HG03097 (cell line): ENCODE data around the gene PGAM2.
A peak's percentile ranks its signal among the peaks of the same experiment; 100 is the strongest.

Experiments
- ATAC-seq: cut with Tn5 transposase; IDR thresholded peaks from one replicate; pipeline ENCODE4 v1.9.1; 2021; ENCODE audit not compliant: unreplicated experiment, low FRiP score

The PGAM2 gene

DNA sequence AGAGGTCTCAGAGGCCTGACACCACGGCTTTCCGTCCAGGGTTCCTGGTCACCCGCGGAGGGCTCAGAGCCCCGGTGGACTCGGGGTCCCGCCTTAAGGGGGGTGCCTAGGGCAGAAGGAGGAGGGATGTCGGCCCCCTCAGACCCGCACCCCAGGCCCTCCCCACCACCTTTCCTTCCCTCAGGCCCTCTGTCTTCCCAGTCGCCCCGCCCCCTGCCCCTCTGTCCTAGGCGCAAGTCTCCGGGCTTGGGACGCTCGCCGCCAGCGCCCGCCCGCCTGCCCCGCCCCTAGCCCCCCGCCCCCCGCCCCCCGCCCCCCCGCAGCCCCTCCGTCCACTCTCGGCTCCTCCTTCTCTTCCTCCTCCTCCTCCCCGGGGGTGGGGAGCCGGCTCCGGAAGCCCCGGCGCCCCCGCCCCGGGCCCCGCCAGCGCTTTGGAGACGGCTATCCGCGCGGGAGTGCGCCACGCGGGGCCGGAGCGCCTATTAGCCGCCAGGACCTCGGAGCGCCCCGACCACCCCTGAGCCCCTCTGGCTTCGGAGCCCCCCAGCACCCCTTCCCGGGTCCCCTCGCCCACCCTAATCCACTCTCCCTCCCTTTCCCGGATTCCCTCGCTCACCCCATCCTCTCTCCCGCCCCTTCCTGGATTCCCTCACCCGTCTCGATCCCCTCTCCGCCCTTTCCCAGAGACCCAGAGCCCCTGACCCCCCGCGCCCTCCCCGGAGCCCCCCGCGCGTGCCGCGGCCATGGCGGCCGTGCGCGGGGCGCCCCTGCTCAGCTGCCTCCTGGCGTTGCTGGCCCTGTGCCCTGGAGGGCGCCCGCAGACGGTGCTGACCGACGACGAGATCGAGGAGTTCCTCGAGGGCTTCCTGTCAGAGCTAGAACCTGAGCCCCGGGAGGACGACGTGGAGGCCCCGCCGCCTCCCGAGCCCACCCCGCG is 38.8 kb upstream of the PGAM2 start, which contains the start of gene AEBP1:
TSS of gene AEBP1 (plus strand) at position 423 of the 937 bp plus-strand sequence. CDS start at position 744, 321 bp downstream.
- ATAC-seq, result no peak

DNA sequence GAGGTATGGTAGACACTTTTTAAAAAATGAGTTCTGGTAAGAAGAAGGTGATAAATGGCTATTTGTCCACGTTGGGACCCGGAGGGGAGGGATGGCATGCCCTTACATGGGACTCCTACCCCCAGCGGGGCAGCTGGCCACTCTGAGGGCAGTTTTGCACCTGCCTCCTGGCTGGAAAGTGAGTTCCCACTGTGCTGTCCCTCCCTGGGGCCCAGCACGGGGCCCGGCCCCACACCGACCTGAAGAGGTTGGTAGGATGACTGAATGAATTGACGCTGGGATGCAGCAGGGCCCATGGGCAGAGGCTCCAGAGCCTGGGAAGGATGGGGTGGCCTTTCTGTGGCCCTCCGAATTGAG is 38.2 kb upstream of the PGAM2 start:
- no peak for ATAC-seq

DNA sequence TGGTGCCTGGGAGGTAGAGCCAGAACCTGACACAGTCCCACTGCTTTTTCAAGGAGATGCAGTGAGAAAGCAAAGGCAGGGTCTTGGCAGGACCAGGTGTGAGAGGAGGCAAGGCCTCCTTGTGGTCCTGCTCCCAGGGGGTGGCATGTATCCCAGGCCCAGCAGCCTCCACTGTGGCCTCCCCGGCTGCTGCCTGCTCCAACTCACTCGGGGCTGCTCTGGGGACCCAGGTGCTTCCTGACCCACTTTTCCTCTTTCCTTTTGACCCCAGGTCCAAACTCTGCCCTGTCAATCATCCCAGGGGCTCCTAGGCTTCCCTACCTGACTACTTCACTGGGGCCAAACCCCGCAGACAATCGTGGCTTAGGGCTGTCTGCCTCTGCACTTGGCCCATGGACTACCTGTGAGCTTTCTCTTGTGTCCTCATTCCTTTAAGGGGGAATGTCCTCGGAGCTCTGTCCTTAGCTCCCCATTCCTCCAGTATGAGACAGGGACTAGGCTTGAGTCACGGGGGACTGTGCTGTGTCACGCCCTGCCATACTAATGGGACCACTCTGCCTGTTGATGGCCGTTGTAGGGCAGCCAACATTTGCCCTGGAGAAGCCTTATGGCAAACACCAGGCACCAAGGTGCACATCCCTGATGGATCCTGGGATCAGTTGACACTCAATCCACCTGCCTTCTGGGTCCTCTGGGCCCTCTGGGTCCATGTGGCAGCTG is 37.6 kb upstream of the PGAM2 start:
- ATAC-seq, result no peak

DNA sequence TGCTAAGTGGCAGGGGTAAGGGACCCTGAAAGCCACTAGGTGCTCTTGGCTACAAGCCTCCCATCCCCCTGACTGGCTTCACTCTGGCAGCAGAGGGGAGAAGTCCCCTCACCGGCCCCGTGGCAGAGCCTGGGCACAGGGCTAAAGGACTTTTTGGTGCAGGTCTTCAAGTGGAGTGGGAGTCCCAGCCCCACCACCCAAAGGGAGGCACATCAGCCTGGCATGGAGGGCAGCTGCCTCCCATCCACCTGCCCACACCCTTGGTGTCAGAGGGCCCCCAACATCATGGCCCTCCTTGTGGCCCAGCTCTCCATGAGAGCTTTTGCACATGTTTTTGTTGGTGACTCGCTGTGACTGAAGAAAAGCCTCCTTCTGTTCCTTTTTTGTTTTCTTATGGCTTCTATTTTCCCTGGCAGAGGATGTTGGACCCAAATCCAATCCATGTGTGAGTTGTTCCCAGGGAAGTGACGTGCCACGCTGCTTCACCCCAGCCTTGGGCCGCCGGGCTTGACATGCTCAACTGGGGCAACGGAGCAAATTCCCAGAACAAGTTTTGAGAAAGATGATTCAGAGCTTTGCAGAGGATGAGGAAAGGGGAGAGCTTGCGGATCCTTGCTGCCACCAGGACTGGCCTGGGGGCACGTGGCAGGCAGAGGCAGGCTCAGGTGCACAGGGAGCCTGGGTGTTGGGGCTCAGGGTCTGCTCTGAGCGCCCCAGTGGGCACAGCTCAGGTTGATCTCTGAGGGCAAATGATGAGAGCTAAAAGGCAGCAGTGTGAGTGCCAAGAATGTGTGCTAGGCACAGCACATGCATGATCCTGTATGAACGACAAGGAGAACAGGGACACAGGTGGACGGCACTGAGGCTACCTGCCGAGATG is 36.8 kb upstream of the PGAM2 start:
- ATAC-seq, result no peak

DNA sequence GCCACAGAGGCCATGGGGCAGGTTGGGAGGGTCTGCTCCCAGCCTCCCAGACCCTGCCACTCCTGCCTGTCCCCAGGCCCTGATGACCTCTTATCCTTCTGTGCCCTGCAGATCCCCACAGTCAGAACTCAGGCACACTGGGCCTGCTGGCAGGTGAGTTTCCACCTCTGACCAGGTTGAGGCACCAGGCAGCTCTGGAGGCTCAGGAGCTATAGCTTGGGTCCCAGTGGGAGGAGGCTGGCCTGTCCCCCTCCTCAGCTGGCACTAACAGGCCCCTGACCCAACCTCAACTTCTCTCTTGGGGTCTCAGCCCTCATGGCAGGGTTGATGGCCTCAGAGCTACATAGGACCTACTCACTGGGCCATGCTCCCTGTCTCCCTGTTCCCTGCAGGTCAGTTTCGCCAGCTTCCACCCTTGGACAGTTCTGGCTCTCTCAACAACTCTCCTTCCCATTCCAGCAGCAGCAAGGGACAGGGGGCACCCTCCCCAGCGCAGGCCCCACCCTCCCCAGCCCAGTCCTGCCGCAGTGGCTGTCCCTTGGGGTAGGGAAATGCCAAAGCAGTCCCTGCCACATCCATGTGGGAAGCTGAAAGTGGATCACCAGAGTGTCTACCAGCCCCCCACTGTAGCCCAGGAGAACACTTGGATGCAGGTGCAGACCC is 36.1 kb upstream of the PGAM2 start:
- ATAC-seq, result no peak

DNA sequence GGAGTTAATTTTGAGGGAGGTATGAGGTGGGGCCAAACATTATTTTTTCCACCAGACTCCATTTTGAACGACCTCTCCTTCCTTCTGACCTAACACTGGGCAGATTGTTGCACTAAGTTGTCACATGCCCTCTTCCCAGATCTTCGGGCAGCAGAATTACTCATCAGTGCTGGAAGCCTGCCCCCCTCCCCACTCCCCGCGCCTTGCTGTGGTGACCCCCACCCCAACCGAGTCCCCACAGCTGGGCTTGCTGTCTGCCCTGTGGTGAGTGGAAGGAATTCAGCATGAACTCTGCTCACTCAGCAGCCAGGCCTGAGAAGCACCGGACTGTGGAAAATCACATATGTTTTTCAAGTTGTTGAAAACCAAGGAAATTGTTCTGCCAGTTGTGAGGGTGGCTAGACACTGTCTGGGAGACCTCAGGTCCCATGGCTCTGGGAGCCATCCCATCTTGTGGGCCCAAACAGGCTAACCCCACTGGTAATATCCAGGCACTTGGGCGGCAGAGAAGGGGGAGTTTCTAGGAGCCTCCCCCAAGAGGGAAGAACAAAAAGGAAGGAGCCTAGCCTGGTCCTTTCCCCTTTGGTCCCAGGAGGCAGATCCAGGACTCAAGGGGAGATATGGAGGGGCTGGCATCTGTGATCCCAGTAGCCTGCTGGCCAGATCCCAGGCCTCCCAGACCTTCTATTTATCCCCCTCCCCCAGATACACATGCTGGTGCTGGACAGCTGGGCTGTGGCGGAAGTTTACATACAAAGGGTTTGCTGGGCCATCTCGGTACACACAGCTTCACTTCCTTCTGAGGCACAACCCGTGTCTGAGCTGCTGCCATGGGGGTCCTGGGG is 35.3 kb upstream of the PGAM2 start:
- no peak for ATAC-seq

DNA sequence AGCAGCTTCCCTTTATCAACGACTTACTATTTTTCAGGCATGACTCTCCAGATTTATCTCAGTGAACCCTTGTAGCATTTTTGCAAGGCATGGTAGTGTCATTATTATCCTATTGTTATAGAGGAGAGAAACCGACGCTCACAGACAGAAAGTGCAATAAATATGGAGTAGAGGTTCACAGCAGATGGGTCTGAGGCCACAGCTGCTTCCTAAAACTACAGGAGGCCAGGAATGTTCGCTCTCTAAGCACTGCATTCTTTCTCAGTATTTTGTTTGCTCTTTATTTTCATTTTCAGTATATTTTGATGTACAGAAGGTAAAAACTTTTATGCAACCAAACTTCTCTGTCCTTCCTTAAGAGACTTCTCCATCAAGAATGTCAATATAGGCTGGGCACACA is 34.3 kb upstream of the PGAM2 start:
- no peak for ATAC-seq

DNA sequence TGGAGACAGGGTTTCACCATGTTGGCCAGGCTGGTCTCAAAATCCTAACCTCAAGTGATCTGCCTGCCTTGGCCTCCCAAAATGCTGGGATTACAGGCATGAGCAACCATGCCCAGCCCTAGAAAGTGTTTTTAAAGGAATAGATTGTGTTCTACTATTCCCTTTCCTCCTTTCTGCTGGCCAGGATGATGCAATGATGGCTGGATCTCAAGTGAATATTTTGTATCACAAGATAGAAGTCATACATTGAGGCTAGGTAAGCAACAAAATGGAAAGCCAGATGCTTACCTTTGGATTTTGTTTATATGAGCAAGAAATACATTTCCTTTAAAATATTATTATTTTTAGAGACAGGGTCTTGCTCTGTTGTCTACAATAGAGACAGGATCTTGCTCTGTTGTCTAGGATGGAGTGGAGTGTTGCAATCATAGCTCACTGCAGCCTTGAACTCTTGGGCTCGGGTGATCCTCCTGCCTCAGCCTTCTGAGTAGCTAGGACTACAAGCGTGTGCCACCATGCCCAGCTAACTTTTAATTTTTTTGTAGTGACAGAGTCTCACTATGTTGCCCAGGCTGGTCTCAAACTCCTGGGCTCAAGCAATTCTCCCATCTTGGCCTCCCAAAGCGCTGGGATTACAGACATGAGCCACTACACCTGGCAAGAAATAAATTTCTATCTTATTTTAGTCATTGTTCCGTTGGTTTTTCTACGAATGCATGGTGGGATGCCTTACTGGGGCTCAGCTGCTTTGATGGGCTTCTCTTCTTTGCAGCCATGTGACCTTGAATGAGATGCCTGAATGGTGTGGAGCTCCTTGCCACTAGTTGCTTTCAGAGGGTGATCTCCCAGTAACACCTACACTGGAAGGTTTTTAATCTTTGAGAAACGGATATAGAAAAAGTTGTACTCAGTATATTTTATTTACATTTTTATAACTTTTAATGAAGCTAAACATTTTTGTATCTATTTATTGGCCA is 33.0 kb upstream of the PGAM2 start:
- ATAC-seq, result no peak

DNA sequence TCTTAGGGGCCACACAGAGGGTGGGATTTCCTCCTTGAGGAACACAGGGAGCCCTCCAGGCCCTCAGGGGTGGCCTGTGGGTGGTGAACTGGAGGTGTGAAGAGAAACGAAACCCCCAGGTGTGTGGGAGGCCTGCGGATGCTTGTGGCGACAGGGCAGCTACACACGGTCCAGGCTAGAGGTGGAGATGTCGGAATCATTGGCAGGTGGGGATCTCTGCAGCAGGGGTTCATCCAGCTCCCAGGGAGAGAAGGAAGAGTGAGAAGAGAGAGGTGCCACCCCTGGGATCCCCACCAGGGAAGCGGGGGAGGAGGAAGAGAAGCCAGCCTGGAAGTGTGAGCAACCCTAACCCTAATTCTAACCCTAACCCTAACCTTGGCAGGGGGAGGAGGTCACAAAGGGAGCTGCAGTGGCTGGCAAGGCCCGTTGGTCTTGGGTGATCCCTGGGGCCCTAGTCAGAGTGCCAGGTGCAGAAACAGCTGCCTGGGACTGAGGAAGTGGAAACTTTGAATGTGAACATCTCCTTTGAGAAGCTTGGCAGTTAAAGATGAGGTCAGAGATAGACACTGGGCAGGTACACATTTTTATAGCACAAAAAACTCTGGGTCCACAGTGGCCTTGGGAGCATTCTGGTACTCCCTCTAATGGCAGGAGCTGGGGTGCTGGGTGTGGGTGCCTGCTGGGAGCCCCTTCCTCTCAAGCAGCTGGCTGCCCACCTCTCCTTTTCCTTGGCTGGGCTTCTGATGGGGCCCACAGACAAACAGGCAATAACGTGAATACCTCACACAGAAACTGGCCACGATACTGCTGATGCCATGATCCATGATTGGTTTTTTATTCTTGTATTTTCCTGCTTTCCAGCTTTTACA is 31.9 kb upstream of the PGAM2 start:
- peak; percentile 45 for ATAC-seq

DNA sequence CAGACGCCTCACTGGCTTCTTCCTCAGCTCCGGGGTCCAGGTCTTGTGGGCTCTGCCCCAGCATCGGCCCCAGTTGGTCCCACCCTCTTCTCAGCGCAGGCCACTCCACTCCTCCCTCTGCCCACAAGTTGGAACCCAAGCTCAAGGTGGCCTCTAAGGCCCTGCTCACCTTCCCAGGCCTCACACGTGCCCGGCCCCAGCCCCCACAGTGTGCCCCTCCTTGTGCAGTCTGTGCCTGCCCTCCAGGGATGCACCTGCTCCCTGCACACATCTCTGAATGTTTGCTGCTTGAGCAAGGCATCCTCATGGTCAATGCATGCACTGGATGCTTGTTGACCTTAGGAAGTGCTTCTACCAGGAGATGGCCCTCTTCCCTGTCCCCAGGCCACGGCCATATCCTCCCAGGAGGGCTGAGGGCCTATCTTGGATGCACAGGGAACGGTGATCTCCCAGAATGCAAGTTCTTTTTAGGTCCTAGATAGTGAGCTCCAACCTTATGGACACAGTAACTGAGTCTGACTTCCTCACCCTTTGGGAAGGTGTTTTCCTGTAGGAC is 31.0 kb upstream of the PGAM2 start:
- ATAC-seq, result no peak

DNA sequence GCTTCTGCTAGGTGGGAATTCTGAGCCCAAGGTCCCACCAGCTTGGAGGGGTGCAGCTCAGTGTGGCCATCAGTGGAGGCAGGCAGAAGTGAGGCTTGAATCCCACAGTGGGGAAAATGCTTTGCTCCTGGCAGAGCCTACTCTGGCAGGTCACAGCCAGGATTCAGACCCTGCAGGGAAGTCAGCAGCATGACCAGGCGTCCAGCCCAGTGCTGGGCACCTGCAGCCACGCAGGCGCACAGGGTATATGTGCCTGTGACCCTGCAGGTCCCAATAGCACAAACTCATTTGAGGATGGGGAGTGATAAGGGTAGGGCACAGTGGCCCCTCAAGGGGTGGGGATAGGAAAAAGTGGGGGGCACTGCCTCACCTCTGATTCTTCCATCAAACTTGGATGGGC is 30.4 kb upstream of the PGAM2 start:
- no peak for ATAC-seq

DNA sequence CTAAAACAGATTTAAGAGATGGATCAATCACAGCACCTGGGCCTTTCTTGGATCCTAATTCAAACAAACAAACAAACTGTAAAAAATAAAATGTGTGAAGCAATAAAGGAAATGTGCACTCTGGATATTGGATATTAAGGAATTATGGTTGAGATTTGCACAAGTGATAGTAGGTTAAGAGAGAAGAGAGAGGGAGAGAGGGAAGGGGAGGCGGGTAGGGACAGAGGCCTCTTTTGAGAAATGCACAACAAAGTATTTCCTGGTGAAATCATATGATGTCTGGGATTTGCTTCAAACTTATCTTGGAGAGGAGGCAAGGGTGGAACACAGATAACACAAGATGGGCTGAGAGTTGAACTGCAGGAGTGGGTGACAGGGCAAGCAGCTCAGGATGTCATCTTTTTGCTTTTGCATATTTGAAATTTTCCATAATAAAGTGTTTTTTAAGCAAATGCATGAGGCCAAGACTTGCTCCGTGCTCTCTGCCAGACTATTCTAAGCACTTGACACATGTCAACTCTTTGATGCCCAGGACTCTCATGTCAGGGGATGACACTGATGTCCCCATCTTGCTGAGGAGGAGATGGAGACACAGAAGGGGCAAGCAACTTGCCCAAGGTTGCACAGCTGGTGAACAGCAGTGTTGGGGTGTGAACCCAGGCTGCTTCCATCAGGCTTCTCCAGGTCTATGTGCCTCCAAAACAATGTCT is 29.7 kb upstream of the PGAM2 start:
- ATAC-seq, result no peak

DNA sequence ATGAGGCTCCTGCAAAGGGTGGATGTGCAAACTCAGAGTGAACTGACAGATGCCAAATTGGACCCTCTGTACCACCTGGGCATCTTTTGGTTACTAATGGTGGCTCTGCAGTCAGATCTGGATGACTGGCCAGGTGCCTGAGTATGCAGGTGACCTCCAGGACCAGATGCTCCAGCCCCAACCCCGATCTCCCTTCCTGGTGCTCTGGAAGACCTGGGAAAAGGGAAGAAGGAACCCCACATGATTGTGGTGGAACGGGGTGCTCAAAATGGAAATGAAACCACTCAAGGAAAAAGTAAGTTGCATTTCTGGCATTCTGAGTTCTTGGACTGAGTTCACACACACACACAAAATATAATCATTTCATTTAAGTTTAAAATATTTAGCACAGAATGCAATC is 29.0 kb upstream of the PGAM2 start:
- ATAC-seq, result no peak

DNA sequence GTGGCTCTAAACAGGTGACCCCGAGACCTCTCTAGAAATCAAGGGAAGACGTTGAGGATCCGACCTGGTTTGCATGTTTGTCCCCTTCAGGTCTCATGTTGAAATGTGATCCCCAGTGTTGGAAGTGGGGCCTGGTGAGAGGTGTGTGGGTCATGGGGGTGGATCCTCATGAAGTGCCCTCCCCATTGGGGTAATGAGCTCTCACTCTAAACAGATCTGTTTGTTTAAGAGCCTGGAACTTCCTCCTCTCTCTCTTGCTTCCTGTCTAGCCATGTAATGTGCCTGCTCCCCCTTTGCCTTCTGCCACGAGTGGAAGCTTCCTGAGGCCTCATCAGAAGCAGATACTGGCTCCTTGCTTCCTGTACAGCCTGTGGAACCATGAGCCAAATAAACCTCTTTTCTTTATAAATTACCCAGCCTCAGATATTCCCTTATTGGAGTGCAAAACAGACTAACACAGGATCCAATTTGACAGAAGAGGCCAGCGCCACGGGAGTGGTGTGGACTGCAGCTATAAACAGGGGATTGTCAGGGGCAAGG is 27.8 kb upstream of the PGAM2 start:
- ATAC-seq, result no peak

DNA sequence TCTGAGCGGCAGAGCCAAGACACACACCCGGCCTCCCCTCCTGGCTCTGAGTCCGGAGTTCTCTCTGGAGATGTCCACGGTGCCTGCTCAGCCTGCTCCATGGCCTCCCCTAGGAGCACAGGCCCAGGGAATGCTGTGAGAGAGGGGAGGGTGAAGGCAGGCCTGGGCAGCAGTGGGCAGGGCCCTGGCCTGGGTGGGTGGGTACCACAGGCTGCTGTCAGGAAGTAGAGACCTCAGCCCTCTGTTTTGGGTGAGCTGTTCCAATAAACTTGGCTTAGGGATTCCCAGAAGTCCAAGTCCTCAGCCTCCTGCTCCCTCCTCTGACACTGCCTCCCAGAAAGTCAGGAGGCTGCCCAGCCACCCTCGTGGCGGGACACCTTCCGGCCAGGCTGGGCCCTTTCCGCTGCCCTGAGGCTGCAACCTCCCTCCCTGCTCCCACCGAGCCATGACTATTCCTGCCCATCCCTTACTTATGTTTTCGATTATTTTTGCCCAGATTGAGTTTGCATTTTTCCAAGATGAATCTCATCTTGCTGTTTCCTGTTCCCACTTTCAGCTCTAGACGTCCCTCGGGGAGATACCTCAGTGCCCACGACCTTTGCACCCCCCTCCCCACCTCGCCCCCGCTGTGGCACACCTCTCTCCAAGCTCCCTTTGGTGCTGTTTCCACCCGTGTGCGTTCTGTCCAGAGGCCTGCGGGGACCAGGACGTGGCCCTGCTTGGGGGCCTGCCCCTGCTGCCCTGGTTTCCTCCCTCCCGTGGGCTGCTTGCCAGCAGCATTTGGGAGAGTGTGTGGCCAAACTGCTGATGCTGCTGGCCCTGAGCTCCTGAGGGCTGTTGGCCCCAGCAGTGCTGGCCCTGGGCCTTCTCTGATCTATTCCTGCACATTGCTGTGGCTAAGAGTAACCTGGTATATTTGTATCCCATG is 22.8 kb upstream of the PGAM2 start:
- no peak for ATAC-seq
